GM18499 (cell line): ENCODE results near the gene CACNA1S.

Experiments
- ATAC-seq: cut with Tn5 transposase; IDR thresholded peaks from one replicate; pipeline ENCODE4 v1.9.1; 2021; ENCODE audit warnings: moderate number of reproducible peaks; ENCODE audit not compliant: insufficient read depth, unreplicated experiment

The CACNA1S gene

DNA sequence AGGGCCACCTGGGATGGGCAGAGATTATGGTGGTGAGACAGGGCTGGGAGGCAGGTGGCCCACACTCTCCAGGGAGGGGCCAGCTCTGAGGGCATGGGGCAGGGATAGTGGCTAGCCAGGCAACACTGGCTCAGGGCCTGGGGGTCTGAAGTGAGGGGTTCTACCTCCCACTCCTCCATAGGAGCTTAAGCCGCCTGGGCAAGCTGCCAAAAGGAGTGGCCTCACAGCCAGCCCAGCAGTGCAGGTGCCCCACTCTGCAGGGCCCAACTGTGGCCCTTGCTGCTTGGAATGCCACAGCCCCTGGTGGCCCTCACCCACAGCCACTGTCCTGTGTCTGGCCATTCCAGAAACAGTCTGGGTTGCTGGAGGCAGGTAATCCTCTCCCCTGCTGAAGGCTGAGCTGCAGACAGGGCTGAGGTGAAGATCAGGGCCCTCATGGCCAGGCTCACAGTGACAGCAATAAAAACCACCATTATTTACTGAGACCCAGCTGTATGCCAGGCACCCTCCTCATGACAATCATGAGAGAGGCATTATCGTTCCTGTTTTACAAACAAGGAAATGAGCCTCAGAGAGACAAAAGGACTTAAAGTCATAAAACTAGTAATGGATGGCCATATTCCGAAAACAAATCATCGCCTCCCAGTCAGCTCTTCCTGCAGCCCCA lies 119.7 kb downstream of the CACNA1S start:
- no peak for ATAC-seq

DNA sequence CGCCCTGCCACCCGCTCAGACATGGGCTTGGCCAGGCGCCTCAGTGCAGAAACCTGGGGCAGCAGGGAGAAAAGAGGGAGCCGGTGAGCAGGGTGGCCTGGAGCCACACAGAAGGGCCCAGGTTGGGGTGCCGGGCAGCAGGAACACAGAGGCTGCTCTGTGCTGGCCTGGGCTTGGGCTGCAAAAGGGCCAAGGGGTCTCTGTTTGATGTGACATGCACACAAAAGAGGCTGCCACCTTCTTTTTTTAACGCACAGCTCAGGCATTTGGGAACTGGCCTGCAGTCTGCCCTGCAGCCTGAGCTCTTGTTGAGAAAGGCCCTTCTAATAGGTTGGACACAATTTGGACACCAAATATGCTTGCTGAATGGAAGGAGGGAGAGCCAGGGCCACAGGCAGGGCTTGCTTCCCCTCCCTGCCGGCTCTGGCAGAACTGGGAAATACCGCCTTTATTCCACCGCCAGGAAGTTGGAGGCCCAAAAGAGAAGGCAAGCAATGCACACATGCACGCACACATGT lies 121.1 kb downstream of the CACNA1S start:
- ATAC-seq = no peak

DNA sequence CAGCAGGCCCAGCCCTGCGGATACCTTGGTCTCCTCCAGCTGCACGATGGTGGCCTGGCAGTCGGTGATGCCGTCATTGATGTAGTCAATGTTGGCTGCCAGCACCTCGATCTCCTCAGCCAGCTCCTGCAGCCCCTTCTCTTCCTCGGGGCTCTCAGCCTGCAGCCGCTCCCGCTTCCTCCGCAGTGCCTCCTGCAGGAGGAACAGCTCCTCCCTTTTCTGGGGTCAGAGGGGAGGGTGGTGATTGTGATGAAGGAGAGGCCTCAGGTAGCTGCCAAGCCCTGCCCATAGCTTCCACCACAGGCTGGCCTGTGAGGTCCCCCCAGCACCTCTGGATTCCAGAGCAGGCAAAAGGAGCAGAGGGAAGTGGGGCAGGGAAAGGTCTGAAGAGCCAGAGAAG lies 122.1 kb downstream of the CACNA1S start:
- no peak for ATAC-seq
